Naive thymus-derived CD8-positive, alpha-beta T cell (primary cell): ENCODE measurements around the gene COL23A1. TPM values are rescaled to one million over a fixed set of nuclear protein-coding genes. Genes with fewer than 3 reads are reported as not detected.
A peak's percentile ranks its signal among the peaks of the same experiment; 100 is the strongest.

Source experiments
- ATAC-seq, 2 donors: fragments of 150-1000 bp; cut with Tn5 transposase in 1 of 2; sonication (Bioruptor Pico), chemical (Tn5 transposase) in 1 of 2; 1 replicate in 1 of 2; 2 replicates in 1 of 2; pipeline ENCODE4 v1.10.0; 2021; ENCODE audit warnings: mild to moderate bottlenecking in 2 of 2, moderate library complexity in 2 of 2
- POLR2A ChIA-PET: fragments of 350-600 bp; sonication (Branson Sonifier 250); formaldehyde crosslinking; loops from one replicate; lab custom pipeline; 2021; ENCODE audit warnings: antibody characterized with exemption; lab: Charles Lee
- DNase-seq, 10 donors: peaks; one replicate each; pipeline versions ENCODE4 v3.0.0 to v3.0.0-alpha.2; 2020 to 2022
- H3K27ac Mint-ChIP-seq, 10 donors: one replicate each; pipeline ENCODE4 v1.8.0; 2020 to 2022; ENCODE audit warnings: mild to moderate bottlenecking in 10 of 10, mixed read lengths in 10 of 10, moderate library complexity in 4 of 10, inconsistent platforms in 1 of 10
- H3K27me3 Mint-ChIP-seq, 5 donors: one replicate each; pipeline ENCODE4 v1.8.0; 2021 to 2022; ENCODE audit warnings: mixed read lengths in 5 of 5
- H3K36me3 Mint-ChIP-seq, 3 donors: one replicate each; pipeline ENCODE4 v1.8.0; 2020 to 2022; ENCODE audit warnings: mixed read lengths in 3 of 3, mild to moderate bottlenecking in 2 of 3, inconsistent platforms in 1 of 3
- H3K4me1 Mint-ChIP-seq, 4 donors: one replicate each; pipeline ENCODE4 v1.8.0; 2021 to 2022; ENCODE audit warnings: mixed read lengths in 4 of 4
- H3K4me3 Mint-ChIP-seq, 10 donors: one replicate each; pipeline ENCODE4 v1.8.0; 2020 to 2022; ENCODE audit warnings: mild to moderate bottlenecking in 10 of 10, mixed read lengths in 10 of 10, moderate library complexity in 6 of 10, inconsistent platforms in 1 of 10
- H3K9me3 Mint-ChIP-seq, 9 donors: one replicate each; pipeline ENCODE4 v1.8.0; 2020 to 2022; ENCODE audit warnings: mixed read lengths in 9 of 9, mild to moderate bottlenecking in 3 of 9, inconsistent platforms in 1 of 9, moderate library complexity in 1 of 9
- polyA plus RNA-seq, 3 donors: library from polyadenylated mRNA; unstranded; fragments of 300-500 nt; fragmentation: Illumina TruSeq; gene quantifications; one replicate each; pipeline ENCODE4 v1.2.3, GENCODE V29; 2021
- total RNA-seq, 8 experiments: library from RNA in 2 of 8; stranded (reverse) in 2 of 8; gene quantifications; one replicate each; pipeline ENCODE4 v1.2.3 and lab custom pipeline; 2021 to 2026

The COL23A1 gene
- under 1 TPM in 1 of 2 experiments, not detected in 1; 0.16 TPM for total RNA-seq
- under 1 TPM in 2 of 3 donors, not detected in 1; 0.10 to 0.51 TPM for polyA plus RNA-seq
- 0 to 0.29 (median 0.08) reads per million in 6 experiments for total RNA-seq (lab: John Stamatoyannopoulos, UW)

DNA sequence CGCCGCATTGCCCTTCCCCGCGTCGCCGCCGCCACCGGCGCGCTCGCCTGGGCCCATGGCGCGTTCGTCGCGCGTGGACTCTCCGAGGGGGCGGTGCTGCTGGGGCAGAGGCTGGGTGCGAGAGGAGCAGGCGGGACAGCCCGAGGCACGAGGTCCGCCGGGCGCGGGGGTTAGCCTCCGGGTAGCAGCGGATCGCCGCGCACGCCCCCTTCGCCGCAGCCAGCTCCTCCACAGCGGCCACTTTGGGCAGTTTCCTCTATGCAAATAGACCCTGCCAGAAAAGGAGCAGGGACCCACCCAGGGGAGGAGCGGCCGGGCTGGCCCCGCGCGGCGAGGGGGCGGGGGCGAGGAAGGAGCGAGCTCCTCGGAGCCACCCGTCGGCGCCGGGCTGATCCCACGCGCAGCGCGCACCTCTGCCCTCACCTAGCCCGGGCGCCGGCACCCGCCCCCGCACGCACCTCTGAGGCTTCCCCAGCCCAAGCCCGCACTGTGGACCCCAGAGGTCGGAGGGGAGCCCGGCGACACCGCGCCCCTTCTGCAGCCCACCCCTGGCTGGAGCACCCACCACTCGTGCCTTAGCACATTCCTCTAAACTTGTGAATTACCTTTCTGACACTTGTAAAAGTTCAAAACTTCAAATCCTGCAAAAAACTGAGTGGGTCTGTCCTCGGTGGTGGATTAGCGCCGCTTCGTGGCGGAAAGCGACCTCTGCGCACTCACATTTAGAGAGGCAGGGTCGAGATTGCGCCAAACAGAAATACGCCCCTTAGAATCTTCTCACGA lies at the start of gene COL23A1:
COL23A1 (minus strand) TSS at position 253 of the 783 bp plus-strand sequence.
- ATAC-seq, result peak; percentile 86 to 91
- H3K27ac Mint-ChIP-seq, result peak within 1 kb of the TSS in 1 of 10 donors; percentile 40
- peaks cover 2 to 20% (median 14%) of the 10 kb centered on the region in 3 donors for H3K36me3 Mint-ChIP-seq
- H3K4me3 Mint-ChIP-seq, result peak within 1 kb of the TSS; percentile 76 to 92 (median 85)
- POLR2A ChIA-PET, result no interaction called here
- DNase-seq, result peak; percentile 15 to 80 (median 49)
- H3K4me1 Mint-ChIP-seq, result peaks cover 3 to 14% (median 12%) of the 10 kb centered on the region in 4 donors
- peaks cover 6 to 19% (median 14%) of the 10 kb centered on the region in 9 donors for H3K9me3 Mint-ChIP-seq
- peaks cover 31 to 41% (median 39%) of the 10 kb centered on the region in 5 donors for H3K27me3 Mint-ChIP-seq

- Mint-ChIP-seq H3K36me3 (no peaks in the 10 kb centered on the region), H3K4me1 (peaks cover 0 to 5% (median under 1%) of the 10 kb centered on the region in 4 donors)
- POLR2A ChIA-PET, result interaction anchor here (0.9 to 1.1 kb wide), 2 partner anchors 8 to 11 kb away, joined by 3 to 4 read pairs; no protein-coding TSS in a partner anchor
Measured at GRCh38 chr5:178637356-178638074, 47.3 kb upstream of the COL23A1 start.

GRCh38 chr5:178632285-178632684 lies 42.1 kb upstream of the COL23A1 start:
- no peak overlapping the region for H3K4me3 Mint-ChIP-seq
- no peak overlapping the region for H3K27ac Mint-ChIP-seq
- no peaks in the 10 kb centered on the region for H3K36me3 Mint-ChIP-seq
- DNase-seq (no peak), ATAC-seq (no peak)
- POLR2A ChIA-PET, result no interaction called here
- H3K4me1 Mint-ChIP-seq, result peaks cover 0 to 10% (median 2%) of the 10 kb centered on the region in 4 donors
- peaks cover 0 to 8% (median 4%) of the 10 kb centered on the region in 5 donors for H3K27me3 Mint-ChIP-seq
- no peaks in the 10 kb centered on the region for H3K9me3 Mint-ChIP-seq

More at GRCh38 chr5:178637356-178638074, 47.3 kb upstream of the COL23A1 start:
- DNase-seq, result no peak
- H3K4me3 Mint-ChIP-seq, result no peak overlapping the region
- no peak overlapping the region for H3K27ac Mint-ChIP-seq
- no peak for ATAC-seq
- H3K9me3 Mint-ChIP-seq, result peaks cover 0 to 8% (median 0%) of the 10 kb centered on the region in 9 donors
- peaks cover 0 to 8% (median 7%) of the 10 kb centered on the region in 5 donors for H3K27me3 Mint-ChIP-seq

DNA sequence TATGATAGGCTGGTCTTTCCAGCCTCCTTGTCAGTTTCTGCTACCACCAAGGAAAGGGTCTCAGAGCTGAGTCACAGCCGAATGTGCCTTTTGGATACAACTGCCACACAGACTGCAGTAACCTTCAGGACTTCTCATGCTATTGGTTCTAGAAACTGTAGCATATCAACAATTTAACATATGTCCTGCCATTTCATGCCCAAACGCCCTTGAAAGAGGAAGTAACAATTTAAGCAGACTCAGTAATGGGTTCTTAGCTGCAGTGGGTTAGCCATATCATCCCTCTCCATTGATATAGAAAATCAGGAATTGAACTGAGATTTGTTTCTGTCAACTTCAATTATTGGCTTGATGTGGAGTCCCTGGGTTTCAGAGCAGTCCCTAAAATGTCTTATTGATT lies 40.8 kb upstream of the COL23A1 start:
- no peak for ATAC-seq
- POLR2A ChIA-PET, result no interaction called here
- Mint-ChIP-seq H3K27ac (no peak overlapping the region), H3K27me3 (peaks cover 0 to 7% (median 4%) of the 10 kb centered on the region in 5 donors), H3K4me1 (peaks cover 2 to 10% (median 4%) of the 10 kb centered on the region in 4 donors), H3K9me3 (no peaks in the 10 kb centered on the region), H3K36me3 (peaks cover 0 to 1% (median 0%) of the 10 kb centered on the region in 3 donors), H3K4me3 (no peak overlapping the region)
- DNase-seq, result no peak

DNA sequence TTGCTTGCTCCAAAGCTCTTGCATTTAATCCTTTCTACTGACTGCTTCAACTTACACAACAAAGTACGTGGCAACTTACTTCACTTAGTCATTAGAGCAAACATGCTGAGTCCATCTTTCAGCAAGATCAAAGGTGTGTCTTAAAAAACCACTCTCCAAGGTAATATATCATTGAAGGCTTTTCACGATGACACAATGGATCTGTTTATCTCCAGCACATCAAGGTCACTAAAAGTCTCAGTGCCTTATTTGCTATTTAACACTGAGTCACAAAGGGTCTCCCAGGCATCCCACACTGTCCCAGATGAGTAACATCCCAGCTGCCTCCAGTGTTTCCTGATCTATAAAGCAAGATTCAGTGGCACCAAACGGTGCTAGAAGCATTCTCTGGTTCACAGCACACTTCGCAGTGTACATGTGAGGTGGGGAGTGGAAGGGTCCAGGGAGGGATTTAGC lies 40.3 kb upstream of the COL23A1 start:
- ATAC-seq (no peak), DNase-seq (no peak)
- peaks cover 0 to 7% (median 4%) of the 10 kb centered on the region in 5 donors for H3K27me3 Mint-ChIP-seq
- H3K27ac Mint-ChIP-seq, result no peak overlapping the region
- no peak overlapping the region for H3K4me3 Mint-ChIP-seq
- no peaks in the 10 kb centered on the region for H3K9me3 Mint-ChIP-seq
- peaks cover 0 to 1% (median 0%) of the 10 kb centered on the region in 3 donors for H3K36me3 Mint-ChIP-seq
- POLR2A ChIA-PET, result no interaction called here
- peaks cover 4 to 13% (median 8%) of the 10 kb centered on the region in 4 donors for H3K4me1 Mint-ChIP-seq

GRCh38 chr5:178627259-178627598 lies 37.0 kb upstream of the COL23A1 start:
- no peaks in the 10 kb centered on the region for H3K27me3 Mint-ChIP-seq
- peaks cover 2 to 13% (median 5%) of the 10 kb centered on the region in 3 donors for H3K36me3 Mint-ChIP-seq
- peak overlapping the region; percentile 62 to 99 (median 84) for H3K4me3 Mint-ChIP-seq
- DNase-seq, result no peak
- peak overlapping the region; percentile 64 to 100 (median 86) for H3K27ac Mint-ChIP-seq
- no peaks in the 10 kb centered on the region for H3K9me3 Mint-ChIP-seq
- H3K4me1 Mint-ChIP-seq, result peaks cover 12 to 45% (median 34%) of the 10 kb centered on the region in 4 donors
- no peak for ATAC-seq
- POLR2A ChIA-PET, result interaction anchor here (0.5 to 3.1 kb wide), 9 partner anchors 17 to 1192 kb away, joined by 3 to 13 read pairs (median 4); partner anchors contain the start of genes HNRNPH1, ZNF354A, ZNF354B and ZNF354C

GRCh38 chr5:178626484-178627258 lies 36.5 kb upstream of the COL23A1 start, which contains the start of gene CLK4:
Gene CLK4, minus strand, starts transcription at chr5:178627050. Its CDS starts 3,634 bp downstream, at chr5:178623416.
- POLR2A ChIA-PET, result interaction anchor here (0.5 to 3.1 kb wide), 12 partner anchors 11 to 1193 kb away, joined by 3 to 13 read pairs (median 5); partner anchors contain the start of genes HNRNPH1, ZNF354A, ZNF354B and ZNF354C
- peak within 1 kb of the TSS; percentile 97 to 100 (median 99) for H3K27ac Mint-ChIP-seq

DNA sequence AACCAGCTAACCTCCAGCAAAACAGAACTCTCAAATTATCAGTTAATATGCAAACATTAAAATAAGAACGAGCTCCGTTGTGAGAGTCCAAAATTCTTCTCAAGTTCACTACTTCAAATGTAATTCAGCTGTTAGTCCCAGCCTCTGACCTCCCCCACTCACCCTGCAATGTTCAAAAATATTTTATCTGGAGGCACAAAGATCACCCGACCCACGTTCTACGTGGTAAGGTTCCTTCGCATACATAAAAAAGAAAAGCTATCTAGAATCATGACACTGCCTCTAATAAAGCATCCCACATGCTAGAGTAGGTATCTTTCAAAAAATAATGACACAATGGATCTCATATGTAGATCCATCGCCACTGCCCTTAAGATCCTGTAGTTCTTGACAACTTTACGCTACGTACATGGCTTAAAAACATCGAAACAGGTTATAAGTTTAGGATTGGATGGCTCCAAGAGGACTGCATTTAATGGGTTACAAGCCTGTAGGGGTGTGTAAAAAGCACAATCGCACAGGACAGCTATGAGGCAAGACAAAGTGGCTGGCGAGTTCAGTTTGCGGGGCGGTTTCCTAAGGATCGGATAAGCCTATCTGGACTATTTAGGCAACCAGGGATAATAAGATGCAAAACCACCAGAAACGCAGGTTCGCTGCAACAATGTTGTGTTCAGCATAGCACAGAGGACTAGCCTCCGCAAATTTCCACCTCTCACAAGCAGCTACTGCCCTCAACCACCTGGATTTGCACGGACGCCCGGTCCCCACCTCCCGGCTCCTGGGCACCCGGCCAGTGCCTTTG lies 35.7 kb upstream of the COL23A1 start:
- POLR2A ChIA-PET, result interaction anchor here (0.6 to 3.1 kb wide), 13 partner anchors 10 to 1499 kb away, joined by 3 to 13 read pairs (median 4); partner anchors contain the start of genes HNRNPH1, ZNF354A, ZNF354B and ZNF354C
- ATAC-seq, result peak; percentile 14 to 21
- Mint-ChIP-seq H3K36me3 (peaks cover 4 to 25% (median 5%) of the 10 kb centered on the region in 3 donors), H3K9me3 (no peaks in the 10 kb centered on the region), H3K27ac (peak overlapping the region; percentile 97 to 100 (median 99)), H3K4me1 (peaks cover 14 to 51% (median 43%) of the 10 kb centered on the region in 4 donors), H3K27me3 (no peaks in the 10 kb centered on the region), H3K4me3 (peak overlapping the region; percentile 90 to 99 (median 98))
- DNase-seq, result no peak

More at GRCh38 chr5:178626484-178627258, 36.5 kb upstream of the COL23A1 start, which contains the start of gene CLK4:
- H3K4me3 Mint-ChIP-seq, result peak within 1 kb of the TSS; percentile 90 to 99 (median 98)
- no peaks in the 10 kb centered on the region for H3K9me3 Mint-ChIP-seq
- ATAC-seq, result peak; percentile 84
- peak; percentile 92 to 98 (median 96) for DNase-seq
- no peaks in the 10 kb centered on the region for H3K27me3 Mint-ChIP-seq
- peaks cover 4 to 18% (median 5%) of the 10 kb centered on the region in 3 donors for H3K36me3 Mint-ChIP-seq
- H3K4me1 Mint-ChIP-seq, result peaks cover 14 to 50% (median 38%) of the 10 kb centered on the region in 4 donors

DNA sequence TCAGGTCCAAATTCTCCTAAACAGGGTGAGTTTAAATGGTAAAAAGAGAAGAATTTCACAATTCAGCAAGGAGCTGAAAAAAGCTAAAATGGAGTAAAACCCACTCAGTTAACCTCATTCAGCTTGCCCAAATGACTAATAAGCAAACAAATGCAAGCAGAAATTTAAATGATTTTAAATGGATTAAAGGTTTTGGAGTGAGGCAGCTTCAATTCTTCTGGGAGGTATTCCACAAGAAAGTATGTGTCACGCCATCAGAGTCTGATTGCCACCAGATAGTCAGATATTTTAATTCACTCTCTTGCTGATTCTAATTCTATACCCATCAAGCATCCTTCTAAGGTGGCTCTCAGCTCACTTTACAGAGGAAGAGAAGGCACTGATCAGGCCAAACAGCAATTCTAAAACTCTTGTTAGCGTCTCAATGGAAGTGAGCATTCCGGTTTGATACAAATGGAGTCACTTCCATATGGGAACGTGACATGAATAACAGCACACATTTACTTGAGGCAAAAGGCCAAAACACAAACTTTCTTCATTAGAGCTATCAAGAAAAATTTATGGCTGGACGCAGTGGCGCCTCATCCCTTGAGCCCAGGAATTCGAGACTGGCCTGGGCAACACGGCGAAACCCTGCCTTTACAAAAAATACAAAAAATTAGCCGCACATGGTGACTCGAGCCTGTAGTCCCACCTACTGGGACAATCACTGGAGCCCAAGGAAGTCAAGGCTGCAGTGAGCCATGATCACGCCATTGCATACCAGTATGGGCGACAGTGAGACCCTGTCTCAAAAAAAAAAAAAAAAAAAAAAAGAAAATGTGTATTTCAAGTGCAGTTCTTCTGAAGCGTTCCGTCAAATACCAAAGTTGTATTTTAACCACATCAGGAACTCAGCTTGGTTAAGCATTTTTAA lies 34.7 kb upstream of the COL23A1 start:
- no peaks in the 10 kb centered on the region for H3K9me3 Mint-ChIP-seq
- peak overlapping the region; percentile 90 to 99 (median 98) for H3K4me3 Mint-ChIP-seq
- peak overlapping the region in 9 of 10 donors; percentile 43 to 100 (median 99) for H3K27ac Mint-ChIP-seq
- peaks cover 5 to 35% (median 11%) of the 10 kb centered on the region in 3 donors for H3K36me3 Mint-ChIP-seq
- H3K4me1 Mint-ChIP-seq, result peaks cover 22 to 56% (median 53%) of the 10 kb centered on the region in 4 donors
- no peaks in the 10 kb centered on the region for H3K27me3 Mint-ChIP-seq
- DNase-seq, result no peak
- no peak for ATAC-seq
- POLR2A ChIA-PET, result interaction anchor here (0.6 to 3.1 kb wide), 5 partner anchors 9 to 1498 kb away, joined by 3 to 13 read pairs (median 4); partner anchors contain the start of gene HNRNPH1
